SK-N-MC (cell line): ENCODE data around the gene DISC1.

Source experiments
- DNase-seq: peaks from one replicate; pipeline ENCODE4 v3.0.0-alpha.2; 2011; ENCODE audit warnings: low read depth, low spot score
- H3K27ac ChIP-seq: fragments of 200-600 bp; sonication (generic); 2 replicates; pipeline ENCODE4 v1.5.1; 2016; ENCODE audit warnings: mixed run types
- H3K36me3 ChIP-seq: fragments of 200-600 bp; sonication (generic); 2 replicates; pipeline ENCODE4 v1.6.1; 2017; ENCODE audit warnings: antibody characterized with exemption, low read length, mixed read lengths; ENCODE audit not compliant: insufficient read depth
- H3K4me3 ChIP-seq: fragments of 200-600 bp; sonication (generic); 2 replicates; pipeline ENCODE4 v1.5.1; 2016
- H3K9ac ChIP-seq: fragments of 200-600 bp; sonication (generic); 2 replicates; pipeline ENCODE4 v1.8.0; 2017; ENCODE audit warnings: mixed run types, mixed read lengths; ENCODE audit not compliant: insufficient read length
- H3K9me3 ChIP-seq: fragments of 200-600 bp; sonication (generic); 2 replicates; pipeline ENCODE4 v1.6.1; 2017; ENCODE audit warnings: low read depth, mild to moderate bottlenecking, antibody characterized with exemption, low read length, moderate library complexity, mixed read lengths
- EZH2 ChIP-seq: fragments of 200-600 bp; sonication (generic); IDR thresholded peaks from one replicate; pipeline ENCODE4 v1.6.1; 2017; ENCODE audit warnings: antibody characterized with exemption
- FOXP2 ChIP-seq: optimal IDR thresholded peaks from 2 replicates; pipeline ENCODE3; 2011; ENCODE audit warnings: mild to moderate bottlenecking, moderate library complexity; ENCODE audit not compliant: insufficient read depth; ENCODE audit errors: extremely low read length, control extremely low read depth
- POLR2AphosphoS5 ChIP-seq: IDR thresholded peaks from 2 replicates; pipeline ENCODE4 v1.6.1; 2012; ENCODE audit warnings: mild to moderate bottlenecking, low read depth, low read length, borderline replicate concordance

The DISC1 gene

GRCh38 chr1:232084584-232085223 lies 458.1 kb downstream of the DISC1 start:
- no peak for TF ChIP-seq FOXP2
- no peak for TF ChIP-seq EZH2
- no peak for TF ChIP-seq POLR2AphosphoS5
- Histone ChIP-seq H3K9ac (no peak overlapping the region), H3K9me3 (no peaks in the 10 kb centered on the region), H3K36me3 (no peaks in the 10 kb centered on the region), H3K4me3 (no peak overlapping the region), H3K27ac (no peak overlapping the region)
- DNase-seq, result no peak

GRCh38 chr1:232090816-232091215 lies 464.2 kb downstream of the DISC1 start:
- DNase-seq, result no peak
- no peak for TF ChIP-seq POLR2AphosphoS5
- no peak for TF ChIP-seq FOXP2
- no peak for TF ChIP-seq EZH2
- no peaks in the 10 kb centered on the region for H3K9me3 ChIP-seq

More at GRCh38 chr1:232090816-232091215, 464.2 kb downstream of the DISC1 start:
- Histone ChIP-seq H3K9ac (no peak overlapping the region), H3K27ac (no peak overlapping the region), H3K4me3 (peak overlapping the region; percentile 36; the same call in 1 of the 2 replicates), H3K36me3 (no peaks in the 10 kb centered on the region)
